ENCODE measurements around the gene WDR6.
A peak's percentile ranks its signal among the peaks of the same experiment; 100 is the strongest.
"Not testable (repeated sequence)": the region's sequence is repeated elsewhere in the genome, so short reads cannot be mapped to it uniquely, and the experiment has no call there.

WDR6 gene

GRCh38 chr3:48991851-48992545, 15.2 kb upstream of the WDR6 start:
- no peak for DNase-seq (ENCODE audit: low read depth)

- no peak for DNase-seq (ENCODE audit: low read depth)
Observed at GRCh38 chr3:48993834-48994233, 13.4 kb upstream of the WDR6 start.

- no peak for DNase-seq (ENCODE audit: low read depth)
Observed at GRCh38 chr3:48996640-48997039, 10.6 kb upstream of the WDR6 start.

GRCh38 chr3:48997102-48997635, 10.0 kb upstream of the WDR6 start:
- DNase-seq (ENCODE audit: low read depth): no peak

- DNase-seq (ENCODE audit: low read depth): no peak
Observed at GRCh38 chr3:48997714-48998637, 9.2 kb upstream of the WDR6 start.

- DNase-seq (ENCODE audit: low read depth): no peak
Observed at GRCh38 chr3:48999085-48999858, 7.9 kb upstream of the WDR6 start.

GRCh38 chr3:49001155-49001554, 6.0 kb upstream of the WDR6 start:
- DNase-seq (ENCODE audit: low read depth): no peak

GRCh38 chr3:49004352-49005302, 2.6 kb upstream of the WDR6 start:
- DNase-seq (ENCODE audit: low read depth): no peak

GRCh38 chr3:49005303-49005680, 1.9 kb upstream of the WDR6 start:
- no peak for DNase-seq (ENCODE audit: low read depth)

GRCh38 chr3:49005998-49006397, 1.2 kb upstream of the WDR6 start:
- DNase-seq (ENCODE audit: low read depth): no peak

- no peak for DNase-seq (ENCODE audit: low read depth)
Observed at GRCh38 chr3:49006408-49007067, 653 bp upstream of the WDR6 start.

- peak; percentile 71 for DNase-seq (ENCODE audit: low read depth)
Observed at GRCh38 chr3:49007771-49008528, 759 bp downstream of the WDR6 start.

GRCh38 chr3:49008627-49009026, 1.4 kb downstream of the WDR6 start:
- DNase-seq (ENCODE audit: low read depth): not testable (repeated sequence)

GRCh38 chr3:49009396-49009795, 2.2 kb downstream of the WDR6 start:
- DNase-seq (ENCODE audit: low read depth): no peak

GRCh38 chr3:49012441-49013017, 5.3 kb downstream of the WDR6 start:
- DNase-seq (ENCODE audit: low read depth): no peak

GRCh38 chr3:49013113-49013737, 6.0 kb downstream of the WDR6 start:
- no peak for DNase-seq (ENCODE audit: low read depth)

GRCh38 chr3:49013738-49014660, 6.8 kb downstream of the WDR6 start:
- DNase-seq (ENCODE audit: low read depth): no peak

- no peak for DNase-seq (ENCODE audit: low read depth)
Observed at GRCh38 chr3:49015072-49015471, 7.9 kb downstream of the WDR6 start.
